NCI-H510A (cell line): ENCODE data around the gene SKI.

Experiments used
- DNase-seq: peaks from one replicate; lab custom pipeline; 2025; lab: John Stamatoyannopoulos, UW

Gene SKI

DNA sequence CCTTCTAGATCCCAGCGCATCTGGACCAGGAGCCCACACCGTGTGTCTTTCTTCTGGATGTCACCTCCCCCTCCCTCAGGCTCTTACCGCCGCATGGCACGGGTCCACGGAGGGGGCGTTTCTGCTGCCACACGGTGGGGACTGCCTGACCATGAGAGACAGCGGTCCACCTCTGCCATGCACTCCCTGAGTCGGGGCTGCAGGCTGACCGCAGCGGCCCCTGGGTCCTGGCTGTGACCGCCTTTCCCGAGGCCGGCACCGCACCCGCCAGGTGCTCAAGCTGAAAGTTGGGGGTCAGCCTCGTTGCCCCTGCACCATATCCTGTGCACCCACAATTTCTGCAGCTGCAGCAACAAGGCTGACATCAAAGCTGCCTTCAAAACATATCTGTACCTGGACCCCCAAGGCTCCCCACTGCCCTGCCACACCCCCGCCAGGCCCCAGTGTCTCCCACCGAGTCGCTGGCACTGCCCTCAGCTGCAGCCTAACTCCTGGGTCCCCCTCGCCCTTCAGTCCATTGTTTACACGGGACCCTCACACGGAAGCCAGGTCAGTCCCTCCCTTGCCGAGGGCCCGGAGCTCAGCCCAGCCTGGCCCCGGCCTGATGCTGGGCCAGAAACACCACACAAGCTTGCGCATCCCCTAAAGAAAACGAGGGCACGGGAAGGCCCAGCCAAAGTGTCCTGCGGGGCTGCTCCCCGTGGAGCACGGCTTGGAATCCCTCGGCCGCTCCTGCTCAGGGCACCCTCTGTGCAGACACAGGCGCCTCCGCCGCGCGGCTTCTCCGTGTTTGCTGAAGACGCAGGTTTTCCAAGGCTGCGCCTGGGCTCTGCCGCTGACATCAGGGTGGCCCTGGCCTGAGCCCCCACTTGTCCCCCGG lies 111.3 kb downstream of the SKI start:
- DNase-seq, result no peak

DNA sequence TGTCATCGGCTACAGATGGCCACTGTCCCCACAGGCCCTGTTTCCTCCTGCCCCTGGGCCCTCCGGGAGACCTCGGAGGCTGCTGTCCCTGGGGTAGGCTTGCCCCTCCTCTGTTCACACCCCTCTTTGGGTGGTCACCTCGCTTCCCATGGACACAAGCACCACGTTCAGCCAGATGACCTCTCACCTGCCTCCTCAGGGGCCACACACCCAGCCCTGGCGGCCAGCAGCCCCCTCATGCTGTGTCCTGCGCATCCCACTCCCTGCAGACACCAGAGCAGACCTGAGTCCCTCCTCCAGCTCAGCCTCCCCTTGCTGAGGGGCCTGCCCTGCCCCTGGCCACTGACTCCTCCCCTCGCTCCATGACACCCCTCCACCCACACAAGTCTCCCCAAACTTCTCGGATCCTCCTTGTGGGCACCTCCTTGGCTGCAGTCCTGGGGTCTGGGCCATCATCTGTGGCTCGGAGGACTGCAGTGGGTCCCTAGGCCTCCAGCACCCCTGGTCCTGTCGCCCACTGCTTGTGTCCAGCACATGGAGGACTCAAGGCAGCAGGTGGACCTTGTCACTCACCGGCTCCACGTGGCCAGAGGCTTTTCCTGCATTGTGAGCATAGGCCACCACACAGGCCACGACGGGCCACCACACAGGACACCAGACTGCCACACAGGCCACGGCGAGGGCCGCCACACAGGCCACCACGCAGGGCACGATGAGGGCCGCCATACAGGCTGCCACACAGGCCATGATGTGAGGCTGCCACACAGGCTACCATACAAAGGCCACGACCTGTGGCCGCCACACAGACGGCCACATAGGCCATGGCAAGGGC lies 112.2 kb downstream of the SKI start:
- DNase-seq, result no peak

DNA sequence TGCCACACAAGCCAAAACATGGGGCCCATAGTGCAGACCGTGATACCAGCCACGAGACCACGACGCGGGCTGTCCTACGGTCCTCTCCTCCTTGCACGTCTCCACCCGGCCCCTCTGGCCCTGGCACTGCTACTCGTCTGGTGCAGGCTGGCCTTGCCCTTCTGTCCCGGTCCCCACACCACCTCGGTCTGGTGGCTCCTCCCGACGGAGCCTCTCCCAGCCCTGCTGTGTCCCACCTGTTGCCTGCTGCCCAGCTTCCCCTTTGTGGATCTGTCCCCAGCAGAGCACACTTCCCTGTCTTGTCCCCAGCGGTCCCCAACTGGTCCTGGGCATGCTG lies 112.8 kb downstream of the SKI start:
- DNase-seq, result no peak

GRCh38 chr1:2341706-2342383 lies 113.7 kb downstream of the SKI start:
- DNase-seq, result no peak

DNA sequence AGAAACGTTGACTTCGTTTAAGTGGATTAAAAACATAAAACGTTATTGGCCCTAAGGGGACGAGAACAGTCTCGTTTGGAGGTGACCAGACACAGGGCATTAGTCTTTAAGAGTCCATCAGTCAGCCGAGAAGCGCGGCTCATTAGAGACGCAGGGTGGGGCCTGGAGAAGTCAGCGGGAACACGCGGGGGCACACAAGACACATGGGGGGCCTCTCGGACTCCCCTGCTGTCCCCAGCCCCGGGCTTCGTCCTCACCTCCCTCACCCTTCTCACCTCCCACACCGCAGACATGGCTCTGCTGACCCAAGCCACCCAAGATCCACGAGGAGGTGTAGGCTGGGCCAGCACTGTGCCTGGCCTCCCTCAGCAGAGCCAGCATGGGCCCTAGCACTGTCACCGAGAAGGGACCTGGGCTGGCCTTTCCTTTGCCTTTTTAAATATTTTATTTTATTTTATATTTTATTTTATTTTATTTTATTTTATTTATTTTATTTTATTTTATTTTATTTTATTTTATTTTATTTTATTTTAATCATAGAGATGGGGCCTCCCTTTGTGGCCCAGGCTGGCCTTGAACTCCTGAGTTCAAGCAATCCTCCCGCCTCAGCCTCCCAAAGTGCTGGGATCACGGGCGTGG lies 114.4 kb downstream of the SKI start:
- DNase-seq, result no peak

- no peak for DNase-seq
These were observed 115.2 kb downstream of the SKI start for GRCh38 chr1:2343023-2343935.

- peak; percentile 76 for DNase-seq
These were observed 116.1 kb downstream of the SKI start for GRCh38 chr1:2344121-2344681.

- DNase-seq, result no peak
These were observed 116.7 kb downstream of the SKI start for GRCh38 chr1:2344744-2345296.

- no peak for DNase-seq
These were observed 117.4 kb downstream of the SKI start for GRCh38 chr1:2345297-2346075.

- DNase-seq, result no peak
These were observed 118.7 kb downstream of the SKI start for GRCh38 chr1:2346691-2347408.

DNA sequence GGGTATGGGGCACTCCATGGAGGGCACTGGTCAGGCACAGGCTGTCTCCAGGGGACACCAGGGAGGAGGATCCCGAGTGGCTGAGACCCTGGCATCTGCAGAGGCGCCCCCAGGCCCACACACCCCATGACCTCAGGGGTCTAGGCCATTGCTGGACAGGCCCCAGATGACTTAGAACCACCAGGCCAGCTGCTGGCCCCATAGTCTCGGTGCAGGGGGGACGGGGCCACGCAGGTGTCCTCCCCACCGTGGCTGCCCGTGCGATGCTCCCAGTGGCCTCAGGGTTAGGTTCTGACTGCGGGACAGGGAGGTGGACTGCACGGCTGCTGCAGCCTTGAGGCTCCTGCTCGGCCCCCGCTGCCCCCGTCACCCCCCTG lies 119.3 kb downstream of the SKI start:
- DNase-seq, result no peak

- no peak for DNase-seq
These were observed 119.8 kb downstream of the SKI start for GRCh38 chr1:2347896-2348295.

- no peak for DNase-seq
These were observed 120.5 kb downstream of the SKI start for GRCh38 chr1:2348346-2349325.

DNA sequence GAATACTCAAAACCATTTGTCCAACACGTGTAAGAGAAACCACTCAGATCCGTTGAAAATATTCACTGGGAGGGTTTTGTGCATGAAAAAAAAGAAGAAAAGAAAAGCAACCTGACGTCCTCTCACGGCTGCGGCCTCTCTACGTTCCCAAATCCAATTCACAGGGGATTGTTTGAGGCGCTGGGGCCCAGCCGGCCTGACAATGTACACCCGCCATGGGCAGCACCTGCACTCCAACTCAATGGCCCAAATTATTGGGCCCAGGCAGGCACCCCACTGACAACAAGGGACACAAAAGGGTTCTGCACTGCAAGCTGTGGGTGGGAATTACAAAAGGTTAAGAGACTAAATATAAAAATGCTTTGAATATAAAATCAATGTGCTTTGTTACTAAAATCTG lies 121.7 kb downstream of the SKI start:
- no peak for DNase-seq

GRCh38 chr1:2350501-2350900 lies 122.4 kb downstream of the SKI start:
- no peak for DNase-seq

GRCh38 chr1:2350911-2351655 lies 123.0 kb downstream of the SKI start:
- DNase-seq, result no peak

GRCh38 chr1:2351723-2352122 lies 123.6 kb downstream of the SKI start:
- no peak for DNase-seq
